HCT116 (cell line): ENCODE measurements around the gene FCSK. TPM values are rescaled to one million over a fixed set of nuclear protein-coding genes. Genes with fewer than 3 reads are reported as not detected.

Experiments
- ATAC-seq: fragments of 200-7000 bp; cut with Tn5 transposase; 2 replicates; pipeline ENCODE4 v1.9.1; 2020; ENCODE audit warnings: mild to moderate bottlenecking, moderate library complexity
- BruUV-seq: library from RNA; stranded (reverse); fragments of 400-500 nt; replicated peaks from 2 replicates; lab custom pipeline; 2021; lab: Mats Ljungman, UMichigan
- CTCF ChIA-PET: fragments of 300-600 bp; sonication (Branson Sonifier 250); formaldehyde crosslinking; loops from one replicate; lab custom pipeline; 2021; ENCODE audit warnings: antibody characterized with exemption; lab: Charles Lee
- POLR2A ChIA-PET: fragments of 300-600, 350-600 bp; sonication (Branson Sonifier 250); formaldehyde crosslinking; loops from one replicate; lab custom pipeline; 2021; ENCODE audit warnings: antibody characterized with exemption; lab: Charles Lee
- RAD21 ChIA-PET, 2 experiments: fragments of 300-600 bp; sonication (Branson Sonifier 250); formaldehyde crosslinking; loops; one replicate each; lab custom pipeline; 2023; ENCODE audit warnings: low total read pairs in 2 of 2; ENCODE audit not compliant: uncharacterized antibody in 2 of 2, unreplicated experiment in 2 of 2, low non-redundant PET in 1 of 2; lab: Charles Lee
- DNase-seq: peaks from one replicate; pipeline ENCODE4 v3.0.0-alpha.2; 2010; ENCODE audit warnings: low read depth, low spot score
- H2AFZ ChIP-seq: fragments of 200-600 bp; shearing (Covaris generic), sonication (generic); 2 replicates; pipeline ENCODE4 v1.6.1; 2017; ENCODE audit warnings: low read depth, mixed run types, mixed read lengths, antibody characterized with exemption, low read length; ENCODE audit not compliant: poor library complexity, severe bottlenecking
- H3K27ac ChIP-seq: 2 replicates; pipeline ENCODE4 v1.5.1; 2012; ENCODE audit warnings: low read depth, low read length
- H3K27me3 ChIP-seq: fragments of 200-600 bp; sonication (generic); 2 replicates; pipeline ENCODE4 v1.6.1; 2016; ENCODE audit warnings: mixed run types, low read length, mixed read lengths; ENCODE audit not compliant: insufficient read depth
- H3K36me3 ChIP-seq, 2 experiments: fragments of 200-500 bp in 1 of 2; fragments of 200-600 bp in 1 of 2; sonication (Bioruptor generic) in 1 of 2; sonication (generic) in 1 of 2; 2 replicates each; pipeline versions ENCODE4 v1.5.1 to v1.6.1; 2014 to 2016; ENCODE audit warnings: low read length in 2 of 2, inconsistent platforms in 1 of 2, mixed read lengths in 1 of 2, mixed run types in 1 of 2; ENCODE audit not compliant: insufficient read depth in 2 of 2, control insufficient read depth in 1 of 2
- H3K4me1 ChIP-seq, 2 experiments: fragments of 200-600 bp in 1 of 2; sonication (generic) in 1 of 2; 2 replicates each; pipeline versions ENCODE4 v1.5.1 to v1.6.1; 2012 to 2017; ENCODE audit warnings: low read length in 2 of 2, inconsistent platforms in 1 of 2, mild to moderate bottlenecking in 1 of 2, mixed read lengths in 1 of 2, mixed run types in 1 of 2, moderate library complexity in 1 of 2; ENCODE audit not compliant: insufficient read depth in 2 of 2, control insufficient read depth in 1 of 2
- H3K4me2 ChIP-seq: fragments of 200-600 bp; sonication (generic); 2 replicates; pipeline ENCODE4 v1.6.1; 2017; ENCODE audit warnings: mixed run types, low read length, mixed read lengths
- H3K4me3 ChIP-seq, 2 experiments: fragments of 200-600 bp in 1 of 2; sonication (generic) in 1 of 2; replicated peaks in 1 of 2; 2 replicates each; pipeline ENCODE4 v1.5.1; 2011 to 2016; ENCODE audit warnings: low read length in 2 of 2, control low read depth in 1 of 2, low read depth in 1 of 2, mild to moderate bottlenecking in 1 of 2, mixed read lengths in 1 of 2, mixed run types in 1 of 2
- H3K79me2 ChIP-seq: fragments of 200-600 bp; sonication (generic); 2 replicates; pipeline ENCODE4 v1.6.1; 2017; ENCODE audit warnings: mild to moderate bottlenecking, mixed run types, low read length, moderate library complexity, mixed read lengths; ENCODE audit not compliant: insufficient read depth
- H3K9ac ChIP-seq: fragments of 200-600 bp; sonication (generic); 2 replicates; pipeline ENCODE4 v1.6.1; 2016; ENCODE audit warnings: low read length, mixed read lengths
- H3K9me2 ChIP-seq: fragments of 200-600 bp; sonication (generic), shearing (Covaris generic); 2 replicates; pipeline ENCODE4 v1.6.1; 2017; ENCODE audit warnings: mixed run types, mild to moderate bottlenecking, moderate library complexity; ENCODE audit not compliant: insufficient read depth
- H3K9me3 ChIP-seq, 2 experiments: fragments of 200-500 bp in 1 of 2; fragments of 200-600 bp in 1 of 2; sonication (Bioruptor generic) in 1 of 2; sonication (generic) in 1 of 2; 2 replicates each; pipeline ENCODE4 v1.6.1; 2014 to 2017; ENCODE audit warnings: low read length in 2 of 2, mixed read lengths in 2 of 2, inconsistent platforms in 1 of 2, low read depth in 1 of 2, mild to moderate bottlenecking in 1 of 2, mixed run types in 1 of 2, moderate library complexity in 1 of 2; ENCODE audit not compliant: control insufficient read depth in 1 of 2, insufficient read depth in 1 of 2
- H4K20me1 ChIP-seq: fragments of 200-600 bp; sonication (generic), shearing (Covaris generic); 2 replicates; pipeline ENCODE4 v1.6.1; 2017; ENCODE audit warnings: mixed run types, mild to moderate bottlenecking, moderate library complexity; ENCODE audit not compliant: insufficient read depth
- ELF1 ChIP-seq: IDR thresholded peaks from 2 replicates; pipeline ENCODE4 v1.6.1; 2012; ENCODE audit warnings: low read depth, borderline replicate concordance
- EZH2 ChIP-seq: fragments of 200-600 bp; sonication (generic); IDR thresholded peaks from 2 replicates; pipeline ENCODE4 v1.6.1; 2017; ENCODE audit warnings: antibody characterized with exemption, mixed run types
- EZH2phosphoT487 ChIP-seq: fragments of 200-600 bp; IDR thresholded peaks from 2 replicates; pipeline ENCODE4 v1.6.1; 2018; ENCODE audit warnings: antibody characterized with exemption, borderline replicate concordance
- POLR2A ChIP-seq: IDR thresholded peaks from 2 replicates; pipeline ENCODE4 v1.7.0; 2011; ENCODE audit warnings: borderline replicate concordance; ENCODE audit not compliant: insufficient read depth, insufficient read length; ENCODE audit errors: extremely low read depth
- SIN3A ChIP-seq: IDR thresholded peaks from 2 replicates; pipeline ENCODE4 v1.6.1; 2012; ENCODE audit warnings: low read depth
- SP1 ChIP-seq: IDR thresholded peaks from 2 replicates; pipeline ENCODE4 v1.6.1; 2012; ENCODE audit warnings: low read depth
- TCF7L2 ChIP-seq: IDR thresholded peaks from 2 replicates; pipeline ENCODE4 v1.7.0; 2011; ENCODE audit warnings: borderline replicate concordance, inconsistent platforms; ENCODE audit not compliant: insufficient read depth, insufficient read length; ENCODE audit errors: extremely low read depth
- YY1 ChIP-seq: IDR thresholded peaks from 2 replicates; pipeline ENCODE4 v1.6.1; 2011; ENCODE audit warnings: low read length, low read depth, moderate library complexity, mild to moderate bottlenecking; ENCODE audit not compliant: insufficient replicate concordance; ENCODE audit errors: extremely low read depth
- ZBTB33 ChIP-seq: IDR thresholded peaks from 2 replicates; pipeline ENCODE4 v1.6.1; 2011; ENCODE audit warnings: mild to moderate bottlenecking, low read length, moderate library complexity; ENCODE audit not compliant: insufficient replicate concordance; ENCODE audit errors: extremely low read depth
- intact Hi-C: fragments of 100-400 bp; cut with micrococcal nuclease; formaldehyde crosslinking; loops from 2 replicates; pipeline ENCODE4 v1.10.0; 2022
- total RNA-seq: library from RNA; stranded (reverse); gene quantifications from one replicate; pipeline ENCODE4 v1.2.1, GENCODE V29; 2021; ENCODE audit not compliant: unreplicated experiment
- TF ChIP-seq, protein P1 (sequence below), 3 experiments: fragments of 200-600 bp in 1 of 3; sonication (generic) in 1 of 3; IDR thresholded peaks in 2 of 3; conservative IDR thresholded peaks in 1 of 3; 2 replicates each; pipeline ENCODE4 v1.5.1; 2012 to 2017; ENCODE audit warnings: low read depth in 2 of 3, low read length in 2 of 3, antibody characterized with exemption in 1 of 3, borderline replicate concordance in 1 of 3, control low read depth in 1 of 3, mild to moderate bottlenecking in 1 of 3, mixed read lengths in 1 of 3, mixed run types in 1 of 3, moderate library complexity in 1 of 3; ENCODE audit not compliant: insufficient read depth in 1 of 3
- TF ChIP-seq, protein P2 (sequence below): IDR thresholded peaks from 2 replicates; pipeline ENCODE4 v1.6.1; 2012

FCSK gene
- total RNA-seq, 1 experiment from 2014 or later: 17.1 TPM

DNA sequence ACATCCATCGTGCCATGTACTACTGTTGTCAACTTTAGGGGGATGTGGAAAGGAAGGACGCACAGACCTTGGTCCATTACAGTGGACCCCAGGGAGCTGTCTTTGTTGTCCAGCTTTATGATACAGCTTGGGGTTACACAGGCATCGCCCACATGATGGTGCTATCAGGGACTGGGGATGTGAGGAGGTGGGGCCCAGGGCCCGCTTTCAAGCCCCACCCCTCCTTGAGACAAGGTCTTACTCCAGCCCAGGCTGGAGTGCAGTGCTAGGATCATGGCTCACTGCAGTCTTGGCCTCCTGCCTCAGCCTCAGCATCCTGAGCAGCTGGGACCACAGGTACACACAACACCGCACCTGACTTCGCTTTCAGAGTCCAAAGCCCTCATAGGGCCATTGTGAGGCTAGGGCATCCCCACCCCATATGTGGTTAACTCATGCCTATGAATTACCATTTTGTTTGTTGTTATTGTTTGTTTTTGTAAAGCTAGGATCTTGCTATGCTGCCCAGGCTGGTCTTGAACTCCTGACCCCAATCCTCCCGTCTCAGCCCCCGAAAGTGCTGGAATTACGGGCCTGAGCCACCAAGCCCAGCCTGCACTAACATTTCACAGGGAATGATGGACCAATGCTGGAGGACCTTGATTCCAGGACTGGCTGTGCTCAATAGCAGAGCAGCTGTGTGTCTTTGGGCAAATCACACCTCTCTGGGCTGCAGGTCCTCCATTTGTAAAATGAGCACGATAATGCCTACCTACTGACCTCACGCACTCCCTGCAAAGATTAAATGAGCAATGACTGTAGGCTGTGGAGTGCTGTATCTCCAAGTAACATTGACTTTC, 32.7 kb upstream of the FCSK start:
- Histone ChIP-seq H3K9ac (no peak overlapping the region), H3K27ac (no peak overlapping the region; the same call in 1 of the 2 replicates), H2AFZ (no peak overlapping the region), H3K36me3 (no peaks in the 10 kb centered on the region), H3K79me2 (no peaks in the 10 kb centered on the region), H3K4me1 (peaks cover 0 to 25% of the 10 kb centered on the region in 2 experiments; a peak in 2 of 4 replicates), H3K27me3 (no peaks in the 10 kb centered on the region), H3K9me2 (no peaks in the 10 kb centered on the region), H3K4me2 (no peak overlapping the region), H3K4me3 (no peak overlapping the region), H3K9me3 (no peaks in the 10 kb centered on the region), H4K20me1 (no peaks in the 10 kb centered on the region)
- ChIA-PET RAD21 (no interaction called here), CTCF (no interaction called here), POLR2A (no interaction called here)
- ATAC-seq (peak; percentile 37; the same call in 1 of the 2 replicates), DNase-seq (no peak)
- BruUV-seq: no TSS peak
- TF ChIP-seq YY1: no peak
- TF ChIP-seq POLR2A: no peak
- no peak for TF ChIP-seq ELF1
- TF ChIP-seq, protein P1, sequence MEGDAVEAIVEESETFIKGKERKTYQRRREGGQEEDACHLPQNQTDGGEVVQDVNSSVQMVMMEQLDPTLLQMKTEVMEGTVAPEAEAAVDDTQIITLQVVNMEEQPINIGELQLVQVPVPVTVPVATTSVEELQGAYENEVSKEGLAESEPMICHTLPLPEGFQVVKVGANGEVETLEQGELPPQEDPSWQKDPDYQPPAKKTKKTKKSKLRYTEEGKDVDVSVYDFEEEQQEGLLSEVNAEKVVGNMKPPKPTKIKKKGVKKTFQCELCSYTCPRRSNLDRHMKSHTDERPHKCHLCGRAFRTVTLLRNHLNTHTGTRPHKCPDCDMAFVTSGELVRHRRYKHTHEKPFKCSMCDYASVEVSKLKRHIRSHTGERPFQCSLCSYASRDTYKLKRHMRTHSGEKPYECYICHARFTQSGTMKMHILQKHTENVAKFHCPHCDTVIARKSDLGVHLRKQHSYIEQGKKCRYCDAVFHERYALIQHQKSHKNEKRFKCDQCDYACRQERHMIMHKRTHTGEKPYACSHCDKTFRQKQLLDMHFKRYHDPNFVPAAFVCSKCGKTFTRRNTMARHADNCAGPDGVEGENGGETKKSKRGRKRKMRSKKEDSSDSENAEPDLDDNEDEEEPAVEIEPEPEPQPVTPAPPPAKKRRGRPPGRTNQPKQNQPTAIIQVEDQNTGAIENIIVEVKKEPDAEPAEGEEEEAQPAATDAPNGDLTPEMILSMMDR (IDR thresholded peaks at IDR 0.05 in 2 of 3, conservative IDR thresholded peaks at IDR 0.05 in 1 of 3; ENCODE audit: borderline replicate concordance in 1 of 3, insufficient read depth in 1 of 3, low read depth in 2 of 3, low read length in 2 of 3): no peak
- no peak for TF ChIP-seq EZH2
- TF ChIP-seq SIN3A: no peak
- no peak for TF ChIP-seq EZH2phosphoT487
- TF ChIP-seq, protein P2, sequence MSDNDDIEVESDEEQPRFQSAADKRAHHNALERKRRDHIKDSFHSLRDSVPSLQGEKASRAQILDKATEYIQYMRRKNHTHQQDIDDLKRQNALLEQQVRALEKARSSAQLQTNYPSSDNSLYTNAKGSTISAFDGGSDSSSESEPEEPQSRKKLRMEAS: no peak
- no peak for TF ChIP-seq TCF7L2
- no peak for TF ChIP-seq ZBTB33
- no peak for TF ChIP-seq SP1
- intact Hi-C loops: no loop called here
